ENCODE data around the gene STX18.
"Not testable (repeated sequence)": the region's sequence is repeated elsewhere in the genome, so short reads cannot be mapped to it uniquely, and the experiment has no call there.

STX18 gene
- long read RNA-seq, donor 1, transcript STX18-201 (11 exons, 2,138 nt), result major isoform, 23 of 48 reads
- long read RNA-seq, donor 1, partial matches to known transcripts, result 18 of 48 reads
- long read RNA-seq, donor 1, other reads (novel, unspliced or antisense), result 0 of 48 reads
- long read RNA-seq, donor 2, partial matches to known transcripts, result 0 of 5 reads
- long read RNA-seq, donor 2, other reads (novel, unspliced or antisense), result 0 of 5 reads
- long read RNA-seq, donor 3, result 0 reads
- long read RNA-seq, donor 4, transcript STX18-201 (11 exons, 2,138 nt), result major isoform, 12 of 25 reads
- long read RNA-seq, donor 4, partial matches to known transcripts, result 8 of 25 reads
- long read RNA-seq, donor 4, other reads (novel, unspliced or antisense), result 0 of 25 reads
- long read RNA-seq, donor 5, transcript STX18-201 (11 exons, 2,138 nt), result major isoform, 13 of 29 reads
- long read RNA-seq, donor 5, partial matches to known transcripts, result 14 of 29 reads
- long read RNA-seq, donor 5, other reads (novel, unspliced or antisense), result 0 of 29 reads
- long read RNA-seq, donor 6, transcript STX18-201 (11 exons, 2,138 nt), result major isoform, 11 of 26 reads
- long read RNA-seq, donor 6, partial matches to known transcripts, result 13 of 26 reads
- long read RNA-seq, donor 6, other reads (novel, unspliced or antisense), result 0 of 26 reads
- long read RNA-seq, donor 7, transcript STX18-201 (11 exons, 2,138 nt), result major isoform, 19 of 67 reads
- long read RNA-seq, donor 7, partial matches to known transcripts, result 46 of 67 reads
- long read RNA-seq, donor 7, other reads (novel, unspliced or antisense), result 0 of 67 reads
- long read RNA-seq, donor 8, transcript STX18-201 (11 exons, 2,138 nt), result major isoform, 7 of 22 reads
- long read RNA-seq, donor 8, partial matches to known transcripts, result 13 of 22 reads
- long read RNA-seq, donor 8, other reads (novel, unspliced or antisense), result 0 of 22 reads

DNA sequence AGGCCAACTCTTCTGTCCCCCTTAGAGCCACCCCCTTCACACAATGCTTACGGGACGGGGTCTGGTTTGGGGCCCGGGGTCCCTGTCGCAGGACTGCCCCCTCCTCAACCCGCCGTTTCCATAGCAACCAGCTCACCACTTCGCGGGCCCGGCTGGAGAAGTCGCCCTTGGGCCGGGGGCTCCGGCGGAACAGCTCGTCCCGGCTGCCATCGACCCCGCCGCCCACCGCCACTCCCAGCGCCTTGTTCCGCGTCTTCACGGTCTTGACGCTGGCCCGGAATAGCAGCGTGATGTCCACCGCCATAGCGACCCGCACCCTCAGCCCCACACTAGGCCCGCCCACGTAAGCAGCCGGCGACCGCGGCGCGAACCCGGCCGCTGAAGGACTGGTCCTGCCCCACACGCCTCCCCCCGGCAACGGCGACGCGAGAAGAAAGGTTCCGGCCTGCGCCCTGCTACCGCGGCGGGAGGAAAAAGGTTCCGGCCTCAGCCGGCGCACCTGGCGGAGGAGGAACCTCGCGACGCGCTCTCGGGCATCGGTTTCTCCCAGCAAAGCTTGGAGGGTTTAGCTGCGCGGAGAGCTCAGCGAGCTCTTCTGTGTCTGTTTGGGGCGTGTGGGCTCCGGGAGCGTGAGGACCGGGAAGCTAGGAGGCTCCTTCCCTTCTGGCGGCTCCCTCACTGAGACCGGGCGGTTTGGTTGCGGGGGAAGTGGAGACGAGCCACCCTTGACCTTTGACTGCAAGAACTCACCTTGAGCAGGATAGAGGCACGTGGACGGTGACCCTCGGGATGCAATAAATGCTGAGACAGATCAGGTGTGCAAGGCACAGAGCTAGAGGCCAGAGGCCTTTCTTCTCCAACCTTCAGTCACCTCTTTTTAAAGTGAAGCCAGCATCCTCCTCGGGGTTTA is at the start of gene STX18:
TSS of gene STX18 (minus strand) at position 388 of the 910 bp plus-strand sequence. CDS start at position 304, 84 bp downstream.
- DNase-seq, result peak; percentile 92

- DNase-seq, result no peak
These were observed 49.2 kb upstream of the STX18 start for GRCh38 chr4:4591071-4591470.

GRCh38 chr4:4590546-4590945 is 48.7 kb upstream of the STX18 start:
- no peak for DNase-seq

DNA sequence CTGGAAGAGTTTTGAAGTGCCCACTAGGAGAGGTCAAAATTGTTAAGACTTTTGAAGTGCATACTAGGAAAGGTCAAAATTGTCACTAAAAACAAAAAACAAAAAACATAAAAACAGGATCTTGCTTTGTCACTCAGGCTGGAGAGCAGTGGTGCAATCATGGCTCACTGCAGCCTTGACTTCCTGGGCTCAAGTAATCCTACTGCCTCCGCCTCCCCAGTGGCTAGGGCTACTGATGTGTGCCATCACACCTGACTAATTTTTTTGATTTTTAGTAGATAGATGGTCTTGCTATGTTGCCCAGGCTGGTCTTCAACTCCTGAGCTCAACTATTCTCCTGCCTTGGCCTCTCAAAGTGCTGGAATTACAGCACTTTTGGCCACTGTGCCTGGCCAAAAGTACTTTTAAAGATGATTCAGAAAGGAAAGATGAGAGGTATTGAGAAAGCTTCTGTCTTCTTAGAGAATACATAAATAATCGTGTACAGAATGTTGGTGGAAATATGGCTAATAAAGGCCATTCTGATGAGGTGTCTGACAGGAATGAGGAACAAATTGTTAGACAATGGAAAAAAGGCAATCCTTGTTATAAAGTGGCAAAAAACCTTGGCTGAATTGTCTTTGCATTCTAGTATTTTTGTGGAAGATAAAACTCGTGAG is 43.3 kb upstream of the STX18 start:
- no peak for DNase-seq

DNA sequence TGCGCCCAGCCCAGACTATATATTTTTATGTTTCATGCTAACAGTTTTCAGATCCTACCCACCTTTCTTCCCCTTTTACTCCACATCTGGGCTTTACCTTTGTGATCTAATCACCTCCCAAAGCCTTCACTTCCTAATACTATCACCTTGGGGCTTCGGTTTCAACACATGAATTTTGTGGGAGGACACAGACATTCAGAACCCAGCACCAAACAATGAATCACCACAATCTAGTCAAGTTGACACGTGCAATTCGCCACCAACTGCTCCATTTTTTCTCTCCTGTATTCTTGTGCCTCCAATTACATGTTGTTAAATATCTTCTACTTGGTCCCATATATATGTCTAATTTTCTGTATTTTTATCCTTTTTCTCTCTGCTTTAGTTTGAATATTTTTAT is 41.8 kb upstream of the STX18 start:
- DNase-seq, result no peak

DNA sequence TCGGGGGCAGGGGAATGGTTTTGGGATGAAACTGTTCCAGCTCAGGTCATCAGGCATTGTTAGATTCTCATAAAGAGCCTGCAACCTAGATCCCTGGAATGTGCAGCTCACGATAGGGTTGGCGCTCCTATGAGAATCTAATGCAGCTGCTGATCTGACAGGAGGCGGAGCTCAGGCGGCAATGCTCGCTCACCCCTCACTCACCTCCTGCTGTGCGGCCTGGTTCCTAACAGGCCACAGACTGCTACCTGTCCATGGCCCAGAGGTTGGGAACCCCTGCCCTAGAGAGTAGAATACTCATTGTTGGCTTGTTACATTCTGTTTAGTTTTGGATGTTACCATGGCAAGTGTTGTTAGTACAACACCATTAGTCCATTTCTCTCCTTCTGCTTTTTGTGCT is 40.8 kb upstream of the STX18 start:
- DNase-seq, result no peak

DNA sequence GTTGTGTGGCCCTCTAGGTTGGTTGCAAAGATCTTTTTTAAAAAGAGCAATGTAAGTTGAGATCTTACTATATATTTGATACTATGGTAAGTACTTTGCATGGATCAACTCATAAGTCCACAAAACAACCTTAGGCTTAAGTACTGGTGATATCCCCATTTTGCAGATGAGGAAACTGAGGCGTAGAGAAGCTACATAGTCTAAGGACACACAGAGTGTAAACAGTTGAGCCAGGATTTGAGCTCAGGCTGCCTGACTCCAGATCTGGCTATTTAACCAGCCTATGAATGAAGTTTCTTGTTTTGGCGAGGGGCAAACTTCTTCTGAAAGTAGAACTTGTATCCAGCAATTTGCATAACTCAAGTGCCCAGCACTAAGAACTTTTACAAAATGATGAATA is 38.6 kb upstream of the STX18 start:
- no peak for DNase-seq

DNA sequence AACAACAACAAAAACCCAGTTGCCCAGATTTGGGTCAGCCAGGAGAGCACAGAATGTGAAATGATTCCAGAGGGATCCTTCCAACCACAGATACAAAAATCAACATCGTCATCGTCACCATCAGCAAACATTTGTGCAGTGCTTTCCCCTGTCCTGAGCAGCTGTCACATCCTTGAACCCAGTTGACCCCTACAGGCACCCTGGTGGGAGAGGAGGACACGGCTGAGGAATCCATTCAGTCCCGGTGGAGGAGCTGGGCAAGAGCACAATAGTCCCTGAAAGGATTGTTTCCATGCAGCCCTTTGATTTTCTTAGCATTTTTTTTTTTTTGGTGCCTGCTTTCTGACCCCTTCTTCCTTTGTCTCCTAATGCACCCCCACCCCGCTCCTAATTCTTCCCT is 37.1 kb upstream of the STX18 start:
- no peak for DNase-seq

DNA sequence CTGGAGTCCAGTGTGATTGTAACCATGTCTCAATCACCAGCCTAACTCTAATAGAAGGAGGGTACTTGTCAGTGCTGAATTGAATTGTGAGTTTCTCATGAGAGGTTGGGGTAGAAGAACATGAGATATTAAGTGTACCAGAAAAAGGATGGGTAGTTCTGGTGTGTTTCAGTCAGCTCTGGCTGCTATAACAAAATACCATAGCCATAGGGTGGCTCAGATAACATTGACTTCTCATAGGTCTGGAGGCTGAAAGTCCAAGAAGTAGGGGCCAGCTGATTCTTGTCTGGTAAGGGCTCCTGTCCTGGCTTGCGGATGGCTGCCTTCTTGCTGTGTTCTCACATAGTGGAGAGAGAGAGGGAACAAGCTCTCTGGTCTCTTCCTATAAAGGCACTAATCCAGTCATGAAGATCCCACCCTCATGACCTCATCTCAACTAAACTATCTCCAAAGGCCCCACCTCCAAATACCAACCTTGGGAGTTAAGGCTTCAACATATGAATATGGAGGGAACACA is 35.6 kb upstream of the STX18 start:
- no peak for DNase-seq

DNA sequence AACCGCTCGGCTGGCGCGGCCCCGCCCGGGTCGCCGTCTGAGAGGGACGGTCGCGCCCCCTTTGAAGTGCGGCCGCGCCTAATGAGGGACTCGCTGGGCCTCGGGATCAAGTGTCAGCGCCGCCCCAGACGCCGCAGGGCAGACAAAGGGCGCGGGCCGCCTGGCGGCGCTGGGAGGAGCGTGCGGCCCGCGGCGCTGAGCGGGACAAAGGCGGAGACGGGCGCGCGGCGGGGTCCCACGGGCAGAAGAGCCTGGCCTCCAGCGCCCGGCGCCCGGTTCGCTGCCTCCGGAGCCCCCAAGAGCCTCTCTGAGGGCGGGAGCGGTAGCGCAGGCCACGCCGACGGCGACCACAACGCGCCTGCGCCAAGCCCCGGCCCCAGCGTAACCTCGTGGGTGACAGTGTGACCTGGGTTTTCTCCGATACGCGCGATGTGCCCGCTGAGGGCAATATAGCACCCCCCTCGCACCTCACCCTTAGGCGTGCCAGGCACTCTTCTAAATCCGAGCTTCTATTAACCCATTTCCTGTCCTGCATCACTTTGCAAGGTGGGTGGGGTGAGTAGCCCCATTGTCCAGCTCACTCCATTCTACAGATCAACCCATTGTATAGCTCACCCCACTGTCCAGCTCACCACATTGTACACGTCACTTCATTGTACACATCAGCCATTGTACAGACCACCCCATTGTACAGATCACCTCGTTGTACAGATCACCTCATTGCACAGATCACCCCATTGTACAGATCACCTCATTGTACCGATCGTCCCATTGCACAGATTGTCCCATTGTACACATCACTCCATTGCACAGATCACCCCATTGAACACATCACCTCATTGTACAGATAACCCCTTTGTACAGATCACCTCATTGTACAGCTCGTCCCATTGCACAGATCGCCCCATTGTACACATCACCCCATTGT is 33.7 kb upstream of the STX18 start:
- peak; percentile 91 for DNase-seq

- peak; percentile 90 for DNase-seq
These were observed 32.9 kb upstream of the STX18 start for GRCh38 chr4:4574792-4575191.

- no peak for DNase-seq
These were observed 32.2 kb upstream of the STX18 start for GRCh38 chr4:4574052-4574451.

GRCh38 chr4:4572821-4573220 is 31.0 kb upstream of the STX18 start:
- DNase-seq, result no peak

DNA sequence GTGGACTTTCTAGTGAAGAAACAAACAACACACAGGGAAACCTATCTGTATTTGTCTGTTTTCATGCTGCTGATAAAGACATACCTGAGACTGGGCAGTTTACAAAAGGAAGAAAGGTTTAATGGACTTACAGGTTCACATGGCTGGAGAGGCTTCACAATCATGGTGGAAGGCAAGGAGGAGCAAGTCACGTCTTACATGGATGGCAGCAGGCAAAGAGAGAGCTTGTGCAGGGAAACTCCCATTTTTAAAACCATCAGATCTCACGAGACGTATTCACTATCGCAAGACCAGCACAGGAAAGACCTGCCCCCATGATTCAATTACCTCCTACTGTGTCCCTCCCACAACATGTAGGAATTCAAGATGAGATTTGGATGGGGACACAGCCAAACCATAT is 28.0 kb upstream of the STX18 start:
- not testable (repeated sequence) for DNase-seq

DNA sequence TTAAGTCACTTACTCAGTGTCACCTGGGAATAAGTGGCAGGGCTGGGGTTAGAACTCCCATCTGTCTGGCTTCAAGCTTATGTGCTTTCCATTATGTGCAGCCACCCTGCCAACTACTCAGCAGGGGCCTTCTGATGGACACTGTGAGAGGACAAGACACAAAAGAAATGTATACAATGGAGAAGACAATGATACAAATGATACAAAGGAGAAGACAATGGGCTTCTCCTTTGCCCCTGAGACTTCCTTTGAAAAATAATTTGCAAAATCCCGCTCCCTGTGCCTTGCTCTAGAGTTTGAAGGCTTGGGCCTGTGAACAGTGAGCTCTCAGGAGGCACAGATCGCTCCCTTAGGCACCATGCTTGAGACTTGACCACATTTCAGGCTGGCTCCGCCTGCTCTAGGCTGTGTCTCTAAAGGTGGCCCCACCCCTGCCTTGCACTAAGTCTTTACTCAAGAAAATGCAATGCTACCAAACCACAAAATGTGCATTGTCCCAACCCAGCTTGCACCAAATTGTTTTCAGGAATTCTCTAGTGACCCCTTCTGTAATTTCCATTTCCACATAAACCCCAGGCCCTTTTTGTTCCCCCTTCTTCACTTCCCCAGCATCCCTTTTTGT is 27.1 kb upstream of the STX18 start:
- DNase-seq, result no peak

DNA sequence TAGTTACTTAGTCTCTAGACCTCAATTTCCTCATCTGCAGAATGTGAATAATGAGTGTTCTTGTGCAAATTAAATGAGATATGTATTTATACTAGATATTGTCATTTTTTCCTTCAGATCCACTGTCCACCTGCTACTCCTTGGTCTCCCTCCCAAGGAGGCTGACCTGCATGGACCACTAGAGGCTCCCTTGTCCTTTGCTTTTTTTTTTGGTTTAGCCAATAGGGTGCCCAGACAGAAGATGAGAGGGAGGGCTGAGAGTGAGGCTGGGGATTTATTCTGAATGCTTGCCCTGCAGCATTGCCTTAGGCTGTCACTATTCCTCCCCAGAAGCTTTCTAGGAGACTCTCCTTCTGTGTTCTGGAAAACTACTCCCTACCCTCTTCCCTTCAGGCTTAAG is 24.5 kb upstream of the STX18 start:
- not testable (repeated sequence) for DNase-seq

DNA sequence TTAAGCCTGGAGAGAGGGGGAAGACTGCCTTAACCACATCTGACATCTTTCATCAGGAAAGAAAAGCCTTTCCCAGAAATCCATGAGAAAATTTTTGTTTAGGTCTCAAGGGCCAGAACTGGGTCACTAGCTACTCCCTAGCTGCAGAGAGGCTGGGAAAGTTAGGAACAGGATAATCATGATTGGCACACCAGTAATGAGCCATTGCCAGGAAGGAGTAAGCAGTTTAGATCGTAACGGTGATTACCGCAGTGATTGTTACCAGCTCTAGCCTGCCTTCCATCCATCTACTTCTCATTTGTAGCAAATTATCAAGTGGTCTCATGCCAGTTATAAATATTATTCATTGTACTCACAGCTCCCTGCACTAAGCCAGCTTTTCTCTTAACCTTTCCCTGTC is 22.7 kb upstream of the STX18 start:
- DNase-seq, result no peak

GRCh38 chr4:4560642-4561041 is 18.8 kb upstream of the STX18 start:
- no peak for DNase-seq

- no peak for DNase-seq
These were observed 18.3 kb upstream of the STX18 start for GRCh38 chr4:4560136-4560535.

GRCh38 chr4:4559596-4559995 is 17.7 kb upstream of the STX18 start:
- DNase-seq, result no peak

Data from right kidney (tissue), 9 donors.